ENCODE results near the gene HOXC4.
"Not testable (repeated sequence)": the region's sequence is repeated elsewhere in the genome, so short reads cannot be mapped to it uniquely, and the experiment has no call there.

The HOXC4 gene

GRCh38 chr12:54058128-54058768, 4.6 kb downstream of the HOXC4 start:
- DNase-seq, result no peak

GRCh38 chr12:54059668-54060067, 6.0 kb downstream of the HOXC4 start:
- DNase-seq, result no peak

DNA sequence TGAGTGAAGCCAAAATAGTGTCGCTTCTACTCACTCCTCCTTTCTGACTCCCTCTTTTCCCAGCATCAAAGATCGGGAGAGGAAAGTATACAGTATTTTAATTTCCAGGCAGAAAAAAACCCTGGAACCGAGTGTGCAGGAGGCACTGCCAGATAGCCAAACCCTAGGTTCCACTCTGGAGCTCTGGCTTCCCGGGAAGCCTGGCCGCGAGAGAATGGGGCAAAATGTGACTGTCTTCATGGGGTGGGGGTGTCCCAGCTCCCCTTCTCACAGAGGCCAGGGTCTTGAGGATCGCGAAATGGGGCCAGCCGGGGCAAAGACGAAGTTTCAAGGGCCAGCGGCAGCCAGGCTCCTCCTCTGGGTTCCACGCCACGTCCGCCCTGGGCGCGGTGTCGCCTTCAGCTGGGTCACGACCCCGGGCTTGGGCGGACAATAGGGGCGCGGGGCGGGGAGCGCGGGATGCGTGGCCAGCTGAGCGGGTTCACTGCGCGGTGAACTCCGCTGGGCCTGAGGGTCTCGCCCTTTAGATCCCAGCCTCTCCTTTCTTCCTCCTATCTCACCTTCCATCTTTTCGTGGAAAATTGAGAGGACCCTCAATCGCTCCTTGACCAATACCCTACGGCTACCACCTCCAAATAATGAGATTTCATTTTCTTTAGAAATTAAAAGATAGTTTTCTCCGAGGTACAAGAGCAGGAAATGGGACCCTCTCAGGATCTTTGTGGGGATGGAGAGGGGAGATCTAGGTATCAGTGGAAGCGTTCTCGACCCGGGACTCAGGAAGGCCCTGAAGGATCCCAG, 6.7 kb downstream of the HOXC4 start:
- no peak for DNase-seq

DNA sequence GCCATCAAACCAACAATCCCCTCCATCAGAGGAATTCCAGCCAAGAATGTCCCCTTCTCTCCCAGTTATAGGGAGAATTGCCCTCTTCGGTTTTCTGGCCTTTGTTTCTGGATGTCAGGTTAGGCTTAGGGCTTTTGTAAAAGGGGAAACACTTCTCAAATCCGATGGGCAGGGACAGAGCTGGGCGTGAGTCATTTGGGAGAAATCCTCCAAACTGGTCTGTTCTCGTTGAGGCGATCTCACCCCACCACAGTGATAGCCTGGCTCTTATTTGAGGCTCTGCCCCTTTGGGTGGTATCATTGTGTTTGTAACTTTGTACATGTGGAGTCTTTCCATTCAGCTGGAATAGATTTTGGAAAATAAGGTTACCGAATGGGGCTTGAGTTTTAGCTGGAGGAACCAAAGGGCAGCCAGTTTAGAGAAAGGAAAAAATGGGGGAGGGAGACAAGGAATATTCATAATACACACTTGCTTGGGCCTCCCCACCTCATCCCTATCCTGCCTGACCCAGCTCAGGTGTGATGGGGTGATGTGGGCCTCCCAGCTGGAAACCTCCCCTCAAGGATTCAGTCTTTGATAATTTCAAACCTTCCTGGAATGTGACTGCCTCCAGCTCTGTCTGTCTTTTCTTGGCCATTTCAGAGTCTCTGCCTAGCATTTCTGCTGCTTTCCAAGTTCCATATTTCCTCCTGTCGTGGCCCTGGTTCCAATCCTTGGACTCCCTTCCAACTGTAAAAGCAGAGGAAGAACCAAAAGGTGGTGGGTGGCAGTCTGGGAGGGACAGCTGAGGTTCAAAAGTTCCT, 7.5 kb downstream of the HOXC4 start:
- no peak for DNase-seq

GRCh38 chr12:54065677-54066076, 12.0 kb downstream of the HOXC4 start:
- no peak for DNase-seq

DNA sequence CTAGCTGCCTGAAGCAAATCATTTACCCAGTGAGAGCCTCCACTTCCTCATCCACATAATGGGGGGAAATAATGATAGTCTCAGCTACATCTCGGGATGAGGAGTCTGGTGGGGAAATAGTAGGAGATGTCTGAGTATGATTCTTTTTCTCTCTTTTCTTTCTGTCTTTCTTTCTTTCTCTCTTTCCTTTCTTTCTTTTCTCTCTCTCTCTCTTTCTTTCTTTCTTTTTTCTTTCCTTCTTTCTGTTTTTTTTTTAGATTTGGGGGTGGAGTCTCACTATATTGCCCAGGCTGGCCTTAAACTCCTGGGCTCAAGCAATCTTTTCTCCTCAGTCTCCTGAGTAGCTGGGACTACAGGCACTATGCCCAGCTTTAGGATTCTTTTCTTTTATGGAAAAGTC, 12.8 kb downstream of the HOXC4 start:
- DNase-seq, result no peak

DNA sequence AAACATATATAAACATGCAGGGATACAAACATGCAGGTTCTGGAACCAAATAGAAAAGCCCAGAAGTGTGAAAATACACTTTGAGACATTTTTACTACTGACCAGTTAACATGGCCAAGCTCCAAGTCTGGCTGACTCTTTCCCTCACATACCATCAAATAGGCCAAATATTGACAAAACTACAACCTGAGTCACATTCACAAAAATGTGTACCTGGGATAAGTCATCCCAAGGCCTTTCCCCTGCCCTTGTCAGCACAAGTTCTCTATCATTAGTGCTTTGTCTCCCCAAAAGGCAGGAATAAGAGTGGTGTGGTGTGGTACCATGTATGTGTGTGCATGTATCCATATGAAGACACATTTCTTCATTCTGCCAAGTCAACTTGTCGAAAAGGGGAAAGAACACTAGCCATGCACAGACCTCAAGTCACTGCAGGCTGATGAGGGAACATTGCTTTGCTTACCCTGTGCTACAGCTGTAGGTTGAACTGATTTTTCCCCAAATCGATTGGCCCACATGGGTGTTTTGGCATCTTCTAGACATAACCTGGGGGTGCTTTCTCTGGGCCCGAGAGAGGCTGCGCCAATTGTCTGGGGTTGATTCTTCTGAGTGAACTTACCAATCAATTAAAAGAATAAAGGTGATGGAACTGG, 14.9 kb downstream of the HOXC4 start:
- DNase-seq, result no peak

DNA sequence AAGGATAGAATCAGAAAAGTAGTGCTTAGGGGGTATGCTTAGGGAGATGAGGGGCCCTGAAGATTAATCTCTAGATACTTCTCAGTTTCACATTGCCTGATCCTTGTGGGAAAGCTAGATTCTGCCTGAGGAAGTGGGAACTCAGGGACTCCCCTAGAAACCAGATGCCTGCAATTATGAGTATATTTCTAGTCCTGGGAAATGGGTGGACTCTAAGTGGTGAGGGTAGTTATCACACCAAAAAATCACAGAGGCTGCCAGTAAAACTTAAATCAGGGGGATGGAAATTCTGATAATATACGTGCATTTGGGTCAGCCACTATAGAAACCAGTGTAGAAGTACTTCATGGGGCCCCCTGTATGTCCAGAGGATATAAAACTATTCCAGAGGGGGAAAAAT, 18.3 kb downstream of the HOXC4 start:
- DNase-seq, result no peak

- no peak for DNase-seq
Measured at GRCh38 chr12:54074308-54074707, 20.7 kb downstream of the HOXC4 start.

DNA sequence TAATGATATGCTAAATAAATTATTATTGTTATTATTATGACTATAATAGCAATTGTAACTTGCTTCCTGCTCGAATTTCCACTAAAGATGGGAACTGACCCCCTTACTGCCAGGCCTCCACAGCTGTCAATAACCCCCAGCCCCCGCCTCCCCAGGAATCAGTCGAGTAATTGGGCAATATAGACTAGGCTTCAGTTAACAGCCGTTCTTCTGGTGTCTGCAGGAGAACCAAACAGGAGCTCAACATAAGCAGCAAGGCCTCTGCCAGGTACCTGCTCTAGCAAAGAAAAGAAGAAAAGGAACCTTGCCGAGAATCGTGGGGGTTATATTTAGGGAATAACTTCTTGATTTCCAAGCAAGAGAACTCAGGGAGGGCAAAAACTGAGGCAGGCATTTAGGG, 21.8 kb downstream of the HOXC4 start:
- DNase-seq, result no peak

DNA sequence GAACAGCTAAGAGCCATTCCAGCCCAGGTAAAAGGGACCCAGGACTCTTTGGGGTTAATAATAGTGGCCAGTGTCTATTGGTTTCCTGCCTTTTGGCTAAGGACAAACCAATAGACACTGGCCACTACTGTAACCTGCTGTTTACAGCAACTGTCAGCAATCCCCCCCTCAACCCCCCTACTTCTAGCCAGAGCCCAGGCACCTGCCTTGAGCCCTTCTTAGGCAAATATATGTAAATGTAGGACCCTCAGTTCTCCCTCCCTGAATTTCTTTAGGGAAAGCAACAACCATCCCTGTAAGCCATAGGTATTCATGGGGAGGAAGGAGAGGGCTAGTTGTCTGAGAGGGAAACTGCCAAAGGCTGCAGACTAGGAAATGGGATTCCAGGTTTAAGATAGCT, 22.3 kb downstream of the HOXC4 start:
- no peak for DNase-seq

GRCh38 chr12:54077843-54078242, 24.2 kb downstream of the HOXC4 start:
- DNase-seq, result not testable (repeated sequence)

DNA sequence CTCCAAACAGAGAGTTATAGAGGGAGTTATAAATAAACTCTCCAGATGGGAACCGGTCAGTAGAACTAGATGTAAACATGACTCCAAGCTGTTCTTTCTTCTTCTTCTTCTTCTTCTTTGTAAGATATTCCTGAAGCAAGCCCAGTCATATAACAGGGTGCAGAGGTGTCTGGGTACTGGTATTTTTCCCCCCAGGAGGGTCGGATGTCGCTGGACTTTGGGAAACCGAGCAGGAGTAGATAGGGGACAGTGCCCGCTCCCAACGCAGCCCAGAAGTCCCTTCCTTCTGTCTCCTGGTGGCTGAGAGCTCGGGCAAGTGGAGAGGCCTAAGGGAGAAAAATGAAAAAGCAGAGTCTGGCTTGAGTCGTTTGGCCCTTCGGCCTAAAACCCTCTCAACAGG, 25.5 kb downstream of the HOXC4 start:
- DNase-seq, result not testable (repeated sequence)

- DNase-seq, result not testable (repeated sequence)
Measured at GRCh38 chr12:54080008-54080924, 26.6 kb downstream of the HOXC4 start.

GRCh38 chr12:54081053-54081514, 27.4 kb downstream of the HOXC4 start:
- DNase-seq, result not testable (repeated sequence)

- DNase-seq, result not testable (repeated sequence)
Measured at GRCh38 chr12:54081581-54082396, 28.2 kb downstream of the HOXC4 start.

DNA sequence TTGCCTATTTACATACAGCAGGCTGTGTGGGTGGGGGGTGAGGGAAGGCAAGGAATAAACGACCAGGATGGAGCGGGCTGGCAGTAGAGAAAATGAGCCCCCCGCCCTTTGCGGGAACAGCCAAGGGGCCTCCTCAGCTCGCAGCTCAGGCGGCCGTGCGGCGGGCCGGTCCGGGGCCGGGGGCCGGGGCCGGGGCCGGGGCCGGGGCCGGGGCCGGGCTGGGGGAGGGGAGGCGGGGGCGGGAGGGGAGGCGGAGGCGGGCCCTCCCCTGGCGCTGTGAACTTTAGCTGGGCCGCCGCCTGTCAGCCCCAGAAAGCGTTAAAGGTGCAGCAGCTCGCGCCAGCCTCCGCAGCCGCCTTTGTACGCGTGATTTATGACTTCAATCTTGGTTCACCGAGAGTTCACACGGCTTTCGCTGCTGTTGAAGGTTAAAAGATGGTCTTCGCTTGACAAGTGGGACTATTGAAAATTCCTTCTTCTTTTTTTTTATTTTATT, 28.8 kb downstream of the HOXC4 start:
- no peak for DNase-seq

GRCh38 chr12:54088011-54088410, 34.4 kb downstream of the HOXC4 start:
- not testable (repeated sequence) for DNase-seq

DNA sequence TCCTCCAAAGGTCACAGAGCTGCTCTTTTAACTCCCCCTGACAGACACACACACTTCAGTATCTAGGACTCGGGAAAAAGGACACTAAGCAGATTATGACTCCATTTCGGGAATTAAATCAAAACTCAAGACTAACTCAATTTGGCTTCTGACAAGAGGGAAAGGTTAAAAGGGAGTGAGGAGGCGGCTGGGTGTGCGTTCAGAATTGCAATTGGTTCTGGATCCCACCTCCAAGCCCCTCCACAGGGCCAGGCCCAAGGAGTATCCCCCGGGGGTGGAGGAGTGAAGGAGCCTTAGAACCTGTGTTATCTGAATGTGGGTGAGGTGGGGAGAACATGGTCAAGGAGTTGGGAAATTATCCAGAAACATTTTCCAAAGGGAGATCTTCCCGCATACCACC, 35.8 kb downstream of the HOXC4 start:
- DNase-seq, result not testable (repeated sequence)

GRCh38 chr12:54090312-54090711, 36.7 kb downstream of the HOXC4 start:
- DNase-seq, result not testable (repeated sequence)

DNA sequence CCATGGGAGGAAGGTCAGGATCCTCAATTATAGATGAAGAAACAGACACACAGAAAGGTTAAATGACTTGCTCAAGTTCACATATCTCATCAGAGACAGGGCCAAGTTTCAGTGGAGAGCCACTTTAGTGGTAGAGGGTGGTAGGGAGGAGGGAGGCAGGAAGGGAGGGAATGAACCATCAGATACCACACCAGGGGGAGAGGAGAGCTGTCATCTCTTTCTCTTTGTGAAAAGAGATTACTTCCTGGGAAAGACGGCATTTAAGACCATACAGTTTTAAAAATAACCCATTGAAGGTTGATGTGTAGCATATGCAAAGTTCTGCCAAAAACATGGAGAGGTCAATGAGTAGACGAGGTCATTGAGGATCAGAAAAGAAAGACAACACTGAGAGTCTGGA, 39.3 kb downstream of the HOXC4 start:
- not testable (repeated sequence) for DNase-seq

Measured in SW 1271 (cell line).